Osteocyte (in vitro differentiated cells): ENCODE results near the gene DUSP14. TPM values are rescaled to one million over a fixed set of nuclear protein-coding genes. Genes with fewer than 3 reads are reported as not detected.

ENCODE experiments used
- DNase-seq: peaks from one replicate; pipeline ENCODE4 v3.0.0; 2021; ENCODE audit warnings: mixed read lengths; ENCODE audit not compliant: unreplicated experiment; ENCODE audit errors: extremely low spot score
- H3K27ac Mint-ChIP-seq: one replicate; pipeline ENCODE4 v1.8.0; 2021; ENCODE audit warnings: mild to moderate bottlenecking, mixed read lengths; ENCODE audit not compliant: unreplicated experiment
- H3K27me3 Mint-ChIP-seq: one replicate; pipeline ENCODE4 v1.8.0; 2021; ENCODE audit warnings: mixed read lengths; ENCODE audit not compliant: unreplicated experiment
- H3K36me3 Mint-ChIP-seq: one replicate; pipeline ENCODE4 v1.8.0; 2021; ENCODE audit warnings: mixed read lengths; ENCODE audit not compliant: unreplicated experiment
- H3K4me1 Mint-ChIP-seq: one replicate; pipeline ENCODE4 v1.8.0; 2021; ENCODE audit warnings: mixed read lengths; ENCODE audit not compliant: unreplicated experiment
- H3K4me3 Mint-ChIP-seq: one replicate; pipeline ENCODE4 v1.8.0; 2021; ENCODE audit warnings: mild to moderate bottlenecking, moderate library complexity, mixed read lengths; ENCODE audit not compliant: unreplicated experiment
- H3K9me3 Mint-ChIP-seq: one replicate; pipeline ENCODE4 v1.8.0; 2021; ENCODE audit warnings: mixed read lengths; ENCODE audit not compliant: unreplicated experiment
- CTCF ChIP-seq: fragments of 200-600 bp; sonication (generic); IDR thresholded peaks from 2 replicates; pipeline ENCODE4 v1.5.0; 2021; ENCODE audit warnings: antibody characterized with exemption, mild to moderate bottlenecking, moderate library complexity
- total RNA-seq: library from RNA; stranded (reverse); gene quantifications from 2 replicates; pipeline ENCODE4 v1.2.1, GENCODE V29; 2021

The DUSP14 gene
- total RNA-seq, 1 donor from 2014 or later: 35.7 TPM

GRCh38 chr17:37538981-37539659, 49.4 kb downstream of the DUSP14 start:
- Mint-ChIP-seq H3K36me3 (peaks cover 54% of the 10 kb centered on the region), H3K27ac (no peak overlapping the region), H3K4me1 (peaks cover 6% of the 10 kb centered on the region), H3K4me3 (no peak overlapping the region), H3K27me3 (no peaks in the 10 kb centered on the region), H3K9me3 (no peaks in the 10 kb centered on the region)
- TF ChIP-seq CTCF: no peak
- DNase-seq: no peak

GRCh38 chr17:37541880-37542660, 52.4 kb downstream of the DUSP14 start:
- Mint-ChIP-seq H3K9me3 (no peaks in the 10 kb centered on the region), H3K4me3 (no peak overlapping the region), H3K4me1 (peaks cover 22% of the 10 kb centered on the region), H3K27ac (peak overlapping the region; percentile 68), H3K27me3 (no peaks in the 10 kb centered on the region), H3K36me3 (peaks cover 40% of the 10 kb centered on the region)
- no peak for DNase-seq
- TF ChIP-seq CTCF: no peak

- Mint-ChIP-seq H3K4me1 (peaks cover 32% of the 10 kb centered on the region), H3K36me3 (peaks cover 33% of the 10 kb centered on the region)
- no peak for DNase-seq
Measured at GRCh38 chr17:37543637-37544052, 54.0 kb downstream of the DUSP14 start.

GRCh38 chr17:37545486-37545885, 55.8 kb downstream of the DUSP14 start:
- no peaks in the 10 kb centered on the region for H3K9me3 Mint-ChIP-seq
- no peak overlapping the region for H3K4me3 Mint-ChIP-seq
- no peak for TF ChIP-seq CTCF
- peaks cover 32% of the 10 kb centered on the region for H3K4me1 Mint-ChIP-seq
- peaks cover 30% of the 10 kb centered on the region for H3K36me3 Mint-ChIP-seq
- no peak for DNase-seq
- no peak overlapping the region for H3K27ac Mint-ChIP-seq
- no peaks in the 10 kb centered on the region for H3K27me3 Mint-ChIP-seq

More at GRCh38 chr17:37543637-37544052, 54.0 kb downstream of the DUSP14 start:
- H3K27me3 Mint-ChIP-seq: no peaks in the 10 kb centered on the region
- H3K27ac Mint-ChIP-seq: no peak overlapping the region
- no peak for TF ChIP-seq CTCF
- no peaks in the 10 kb centered on the region for H3K9me3 Mint-ChIP-seq
- no peak overlapping the region for H3K4me3 Mint-ChIP-seq

- DNase-seq: no peak
- Mint-ChIP-seq H3K4me3 (no peak overlapping the region), H3K27ac (peak overlapping the region; percentile 55), H3K27me3 (no peaks in the 10 kb centered on the region), H3K36me3 (peaks cover 24% of the 10 kb centered on the region), H3K9me3 (no peaks in the 10 kb centered on the region), H3K4me1 (peaks cover 32% of the 10 kb centered on the region)
- TF ChIP-seq CTCF: no peak
Measured at GRCh38 chr17:37546302-37546701, 56.6 kb downstream of the DUSP14 start.
